Measurements from ENCODE around the gene EFCAB12. TPM values are rescaled to one million over a fixed set of nuclear protein-coding genes. Genes with fewer than 3 reads are reported as not detected.

Gene EFCAB12
- total and polyA plus RNA-seq, 8 donors = 0.47 to 5.7 (median 3.7) TPM

DNA sequence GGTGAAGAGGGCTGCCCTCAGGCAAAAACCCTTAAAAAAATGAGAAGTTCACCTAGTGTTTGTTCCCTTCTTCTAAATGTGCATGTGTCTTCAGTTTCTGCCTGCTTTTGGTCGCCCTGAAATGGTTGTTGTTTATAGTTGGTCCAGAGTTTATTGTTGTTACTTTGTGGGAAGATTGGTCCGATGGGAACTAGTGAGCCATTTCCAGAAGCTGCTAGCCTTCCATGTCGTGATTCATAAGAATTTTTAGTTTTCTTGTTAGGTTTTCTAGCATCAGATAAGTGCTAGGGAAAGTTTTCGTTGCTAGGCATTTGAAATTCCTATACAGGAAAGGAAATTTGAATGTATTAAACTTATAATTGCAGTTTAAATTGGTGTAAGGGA is 45.3 kb upstream of the EFCAB12 start:
- no peak for ATAC-seq
- intact Hi-C loops (cut with DNase I) = no loop called here

DNA sequence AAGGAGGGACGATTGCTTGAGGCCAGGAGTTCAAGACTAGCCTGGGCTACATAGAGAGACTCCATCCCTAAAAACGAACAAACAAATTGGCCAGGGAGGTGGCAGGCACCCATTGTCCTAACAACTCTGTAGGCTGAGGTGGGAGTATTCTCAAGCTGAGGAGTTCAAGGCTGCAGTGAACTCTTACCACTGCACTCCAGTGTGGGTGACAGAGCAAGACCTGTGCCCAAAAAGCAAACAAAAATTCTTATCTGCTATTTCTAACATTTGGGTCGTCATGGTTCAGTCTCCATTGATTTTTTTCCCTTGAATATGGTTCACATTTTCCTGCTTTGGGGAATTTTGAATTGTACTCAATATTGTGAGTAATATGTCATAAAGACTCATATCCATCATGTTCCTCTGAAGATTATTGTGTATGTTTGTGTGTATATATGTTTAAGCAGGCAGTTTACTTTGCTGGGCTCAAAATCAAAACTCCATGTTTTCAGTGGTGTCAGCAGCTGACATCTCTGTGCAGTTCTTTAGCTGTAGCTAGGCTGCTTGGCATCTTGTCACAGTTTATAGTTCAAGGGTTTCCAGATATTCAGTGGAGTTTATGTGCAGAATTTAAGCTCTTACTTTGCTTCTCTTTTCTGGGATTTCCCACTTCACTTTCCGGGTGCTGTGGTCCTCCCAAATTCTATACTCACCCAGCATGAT is 44.8 kb upstream of the EFCAB12 start:
- intact Hi-C loops (cut with DNase I) = no loop called here
- DNase-seq = no peak
- peaks cover 0 to 51% of the 10 kb centered on the region in 2 donors for H3K36me3 ChIP-seq
- no peak overlapping the region for H3K4me3 ChIP-seq
- TF ChIP-seq, protein P1, sequence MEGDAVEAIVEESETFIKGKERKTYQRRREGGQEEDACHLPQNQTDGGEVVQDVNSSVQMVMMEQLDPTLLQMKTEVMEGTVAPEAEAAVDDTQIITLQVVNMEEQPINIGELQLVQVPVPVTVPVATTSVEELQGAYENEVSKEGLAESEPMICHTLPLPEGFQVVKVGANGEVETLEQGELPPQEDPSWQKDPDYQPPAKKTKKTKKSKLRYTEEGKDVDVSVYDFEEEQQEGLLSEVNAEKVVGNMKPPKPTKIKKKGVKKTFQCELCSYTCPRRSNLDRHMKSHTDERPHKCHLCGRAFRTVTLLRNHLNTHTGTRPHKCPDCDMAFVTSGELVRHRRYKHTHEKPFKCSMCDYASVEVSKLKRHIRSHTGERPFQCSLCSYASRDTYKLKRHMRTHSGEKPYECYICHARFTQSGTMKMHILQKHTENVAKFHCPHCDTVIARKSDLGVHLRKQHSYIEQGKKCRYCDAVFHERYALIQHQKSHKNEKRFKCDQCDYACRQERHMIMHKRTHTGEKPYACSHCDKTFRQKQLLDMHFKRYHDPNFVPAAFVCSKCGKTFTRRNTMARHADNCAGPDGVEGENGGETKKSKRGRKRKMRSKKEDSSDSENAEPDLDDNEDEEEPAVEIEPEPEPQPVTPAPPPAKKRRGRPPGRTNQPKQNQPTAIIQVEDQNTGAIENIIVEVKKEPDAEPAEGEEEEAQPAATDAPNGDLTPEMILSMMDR (IDR thresholded peaks at IDR 0.05) = no peak
- H3K9me3 ChIP-seq = no peaks in the 10 kb centered on the region
- H3K27ac ChIP-seq = no peak overlapping the region
- no peaks in the 10 kb centered on the region for H3K4me1 ChIP-seq
- ATAC-seq = no peak
- no peaks in the 10 kb centered on the region for H3K27me3 ChIP-seq

More for the DNA sequence above, 45.3 kb upstream of the EFCAB12 start:
- H3K9me3 ChIP-seq = no peaks in the 10 kb centered on the region
- TF ChIP-seq, protein P1 (IDR thresholded peaks at IDR 0.05) = no peak
- H3K36me3 ChIP-seq = peaks cover 0 to 56% of the 10 kb centered on the region in 2 donors
- H3K27ac ChIP-seq = no peak overlapping the region
- no peaks in the 10 kb centered on the region for H3K27me3 ChIP-seq
- no peak for DNase-seq
- no peaks in the 10 kb centered on the region for H3K4me1 ChIP-seq
- H3K4me3 ChIP-seq = no peak overlapping the region

DNA sequence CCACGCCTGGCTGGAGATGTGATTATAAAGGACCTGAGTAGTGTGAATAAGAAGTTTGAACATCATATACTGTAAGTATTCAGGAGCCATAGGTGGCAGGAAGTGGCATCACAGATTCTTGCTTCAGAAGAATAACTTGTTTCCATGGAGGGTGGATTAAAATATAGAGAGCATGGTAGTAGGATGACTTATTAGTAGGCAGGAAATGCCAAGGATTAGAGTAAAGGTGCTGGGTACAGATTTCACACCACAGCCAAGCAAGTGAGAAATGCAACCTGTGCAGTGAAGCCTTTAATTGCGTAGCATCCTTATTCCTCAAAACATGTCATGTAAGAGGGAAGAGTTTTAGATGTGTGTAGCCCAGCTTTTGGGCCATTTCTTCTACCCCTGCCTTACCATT is 42.4 kb upstream of the EFCAB12 start:
- H3K27me3 ChIP-seq = no peaks in the 10 kb centered on the region
- intact Hi-C loops (cut with DNase I) = no loop called here
- H3K4me3 ChIP-seq = no peak overlapping the region
- H3K4me1 ChIP-seq = no peaks in the 10 kb centered on the region
- no peaks in the 10 kb centered on the region for H3K9me3 ChIP-seq
- ATAC-seq (no peak), DNase-seq (no peak)
- H3K27ac ChIP-seq = no peak overlapping the region
- peaks cover 0 to 34% of the 10 kb centered on the region in 2 donors for H3K36me3 ChIP-seq
- TF ChIP-seq, protein P1 (IDR thresholded peaks at IDR 0.05) = no peak

DNA sequence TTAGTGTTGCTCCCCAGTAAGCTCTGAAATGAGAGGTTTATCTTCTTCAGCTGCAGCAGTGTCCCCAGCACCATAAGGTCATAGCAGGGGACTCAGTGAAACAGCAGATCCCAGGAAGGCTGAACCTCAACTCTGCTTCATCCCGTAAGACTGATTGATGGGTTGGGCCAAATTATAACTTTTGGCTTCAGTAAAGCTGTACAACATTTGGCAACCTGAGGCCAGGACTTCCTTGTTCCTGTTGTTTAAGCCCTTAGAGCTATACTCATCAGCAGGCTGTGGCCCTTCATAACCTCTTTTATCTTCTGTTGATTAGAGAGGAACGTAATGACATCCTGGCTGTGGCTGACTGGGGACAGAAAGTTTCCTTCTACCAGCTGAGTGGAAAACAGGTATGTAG is 40.6 kb upstream of the EFCAB12 start:
- no peaks in the 10 kb centered on the region for H3K9me3 ChIP-seq
- DNase-seq (no peak), ATAC-seq (no peak)
- TF ChIP-seq, protein P1 (IDR thresholded peaks at IDR 0.05) = no peak
- H3K4me1 ChIP-seq = no peaks in the 10 kb centered on the region
- no peaks in the 10 kb centered on the region for H3K27me3 ChIP-seq
- peaks cover 0 to 30% of the 10 kb centered on the region in 2 donors for H3K36me3 ChIP-seq
- H3K27ac ChIP-seq = no peak overlapping the region
- H3K4me3 ChIP-seq = no peak overlapping the region
- intact Hi-C loops (cut with DNase I) = no loop called here

DNA sequence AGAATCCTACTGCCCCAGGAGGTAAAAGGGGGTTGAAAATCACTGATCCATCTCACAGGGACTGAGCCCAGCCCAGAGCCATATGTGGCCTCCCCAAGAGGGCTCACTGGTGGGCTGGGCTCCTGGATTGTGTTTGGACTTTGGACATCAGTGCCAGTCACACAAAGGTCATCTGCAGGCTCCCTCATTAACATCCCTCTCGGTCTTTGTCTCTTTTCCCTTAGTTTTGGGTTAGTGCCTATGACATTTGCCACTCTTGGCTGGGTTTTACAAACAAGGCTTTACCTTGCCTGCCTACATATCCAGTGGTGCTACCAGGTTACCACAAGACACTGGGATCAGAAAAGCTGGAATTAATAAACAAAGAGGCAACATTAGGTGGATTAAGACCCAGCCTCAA is 39.5 kb upstream of the EFCAB12 start:
- DNase-seq = no peak
- H3K4me3 ChIP-seq = no peak overlapping the region
- peaks cover 0 to 34% of the 10 kb centered on the region in 2 donors for H3K36me3 ChIP-seq
- no peaks in the 10 kb centered on the region for H3K9me3 ChIP-seq
- no peak for ATAC-seq
- H3K27ac ChIP-seq = no peak overlapping the region
- no peaks in the 10 kb centered on the region for H3K4me1 ChIP-seq
- TF ChIP-seq, protein P1 (IDR thresholded peaks at IDR 0.05) = no peak
- no peaks in the 10 kb centered on the region for H3K27me3 ChIP-seq
- intact Hi-C loops (cut with DNase I) = no loop called here

Data from left lung (tissue), 10 donors.